ENCODE results near the gene NOD2. TPM values are rescaled to one million over a fixed set of nuclear protein-coding genes. Genes with fewer than 3 reads are reported as not detected.

Gene NOD2
- total RNA-seq, 1 donor from 2014 or later = 0.12 TPM

DNA sequence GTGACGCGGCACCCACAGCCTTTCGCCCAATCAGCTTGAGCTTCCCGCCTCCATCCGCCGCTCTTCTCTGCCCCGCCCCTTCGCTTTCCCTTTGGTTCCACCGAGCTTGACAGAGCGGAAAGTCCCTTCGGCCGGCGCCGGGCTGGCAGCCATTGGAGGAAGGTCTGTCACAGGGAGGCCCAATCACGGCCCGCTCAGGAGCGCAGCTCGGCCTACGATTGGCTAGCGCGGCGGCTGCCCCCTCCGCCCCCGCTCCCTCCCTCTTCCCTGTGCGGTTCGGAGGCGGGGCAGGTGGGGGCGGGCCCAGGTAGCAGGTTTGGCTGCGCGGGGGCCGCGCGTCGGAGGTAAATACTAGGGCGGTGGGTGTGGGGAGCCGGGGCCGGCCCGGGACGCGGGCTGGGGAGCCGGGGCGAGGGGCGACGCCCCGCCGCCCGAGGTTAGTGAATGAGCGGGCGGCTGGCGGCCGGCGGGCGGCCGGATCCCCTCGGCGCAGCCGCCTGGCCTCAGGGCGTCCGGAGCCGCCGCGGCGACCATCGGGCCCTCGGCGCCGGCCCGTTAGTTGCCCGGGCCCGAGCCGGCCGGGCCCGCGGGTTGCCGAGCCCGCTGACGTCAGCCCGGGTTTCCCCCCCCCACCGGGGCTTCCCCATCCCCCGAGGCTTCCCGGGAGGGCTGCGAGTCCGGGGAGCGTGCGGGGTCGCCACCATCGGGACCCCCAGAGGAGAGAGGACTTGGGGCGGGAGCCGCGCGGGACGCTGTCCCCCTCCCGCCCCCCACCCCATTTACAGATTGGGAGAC lies 48.6 kb downstream of the NOD2 start, which contains the start of gene CYLD:
CYLD (plus strand) TSS at position 306 of the 795 bp plus-strand sequence. CDS start 7,613 bp downstream, outside the sequence.
- peak within 1 kb of the TSS; percentile 83 for H3K4me3 ChIP-seq (ENCODE audit: low read depth, low read length)
- DNase-seq (ENCODE audit: low read depth) = peak; percentile 83
- TF ChIP-seq, protein P1, sequence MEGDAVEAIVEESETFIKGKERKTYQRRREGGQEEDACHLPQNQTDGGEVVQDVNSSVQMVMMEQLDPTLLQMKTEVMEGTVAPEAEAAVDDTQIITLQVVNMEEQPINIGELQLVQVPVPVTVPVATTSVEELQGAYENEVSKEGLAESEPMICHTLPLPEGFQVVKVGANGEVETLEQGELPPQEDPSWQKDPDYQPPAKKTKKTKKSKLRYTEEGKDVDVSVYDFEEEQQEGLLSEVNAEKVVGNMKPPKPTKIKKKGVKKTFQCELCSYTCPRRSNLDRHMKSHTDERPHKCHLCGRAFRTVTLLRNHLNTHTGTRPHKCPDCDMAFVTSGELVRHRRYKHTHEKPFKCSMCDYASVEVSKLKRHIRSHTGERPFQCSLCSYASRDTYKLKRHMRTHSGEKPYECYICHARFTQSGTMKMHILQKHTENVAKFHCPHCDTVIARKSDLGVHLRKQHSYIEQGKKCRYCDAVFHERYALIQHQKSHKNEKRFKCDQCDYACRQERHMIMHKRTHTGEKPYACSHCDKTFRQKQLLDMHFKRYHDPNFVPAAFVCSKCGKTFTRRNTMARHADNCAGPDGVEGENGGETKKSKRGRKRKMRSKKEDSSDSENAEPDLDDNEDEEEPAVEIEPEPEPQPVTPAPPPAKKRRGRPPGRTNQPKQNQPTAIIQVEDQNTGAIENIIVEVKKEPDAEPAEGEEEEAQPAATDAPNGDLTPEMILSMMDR (conservative IDR thresholded peaks at IDR 0.05; ENCODE audit: low read depth, low read length) = no peak

DNA sequence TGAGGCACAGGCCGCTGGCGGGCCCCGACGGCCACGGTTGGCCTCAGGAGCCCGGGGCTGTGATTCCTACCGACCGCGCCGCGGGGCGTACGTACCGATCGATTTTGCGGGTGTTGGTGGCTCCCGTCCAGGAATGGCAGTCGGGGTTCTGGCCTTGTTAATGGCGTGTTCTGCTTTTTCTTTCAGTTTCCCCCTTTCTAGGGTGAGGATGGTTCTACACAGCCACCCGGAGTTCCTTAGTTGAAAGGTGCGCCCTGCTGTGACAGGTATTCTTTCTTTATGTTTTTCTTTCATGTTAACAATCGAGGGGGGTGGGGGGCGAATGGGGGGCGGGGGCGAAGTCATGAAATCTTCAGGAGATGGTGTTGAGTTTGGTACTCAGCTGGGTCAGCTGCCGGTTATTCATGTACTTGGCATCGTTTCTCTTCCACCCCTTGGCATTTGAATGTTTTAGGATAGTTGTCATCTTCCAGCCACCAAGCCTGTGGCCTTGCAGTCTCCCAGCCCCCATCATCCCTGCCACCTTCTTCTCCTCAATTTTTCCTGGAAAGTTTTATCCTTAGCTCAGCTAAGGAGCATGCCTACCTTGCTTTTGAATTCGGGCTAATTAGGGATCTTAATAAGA lies 49.3 kb downstream of the NOD2 start:
- DNase-seq (ENCODE audit: low read depth) = no peak

DNA sequence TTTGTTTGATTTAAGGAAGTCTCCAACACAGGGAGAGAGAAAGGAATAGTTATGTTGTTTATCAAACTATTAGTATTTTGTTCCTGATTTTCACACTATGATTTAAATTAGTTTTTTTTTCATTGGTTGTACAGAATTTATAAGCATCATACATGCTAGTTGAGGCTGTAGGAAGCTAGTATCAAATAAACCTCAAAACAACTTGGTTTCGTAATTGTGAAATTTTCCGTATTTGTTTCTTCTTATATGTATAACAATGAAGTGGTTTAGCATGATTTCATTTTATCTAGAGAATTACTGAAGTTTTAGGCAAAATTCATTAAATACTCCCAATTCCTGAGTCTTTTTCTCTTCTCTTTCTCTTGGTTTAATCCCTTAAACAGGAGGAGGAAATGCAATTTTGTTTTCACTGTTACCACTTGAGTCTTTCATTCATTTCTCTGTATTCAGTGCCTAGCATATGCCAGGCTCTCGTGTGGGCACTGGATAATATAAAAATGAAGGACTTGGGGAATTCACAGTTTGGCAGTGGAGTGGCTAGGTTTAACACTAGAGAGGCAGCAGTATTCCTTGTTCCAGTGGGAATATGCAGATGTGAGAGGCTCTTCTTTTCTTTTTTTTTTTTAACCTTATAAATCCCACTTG lies 50.3 kb downstream of the NOD2 start:
- no peak overlapping the region for H3K4me3 ChIP-seq (ENCODE audit: low read depth, low read length)
- DNase-seq (ENCODE audit: low read depth) = no peak
- TF ChIP-seq, protein P1 (conservative IDR thresholded peaks at IDR 0.05; ENCODE audit: low read depth, low read length) = no peak

More for the DNA sequence above, 49.3 kb downstream of the NOD2 start:
- TF ChIP-seq, protein P1 (conservative IDR thresholded peaks at IDR 0.05; ENCODE audit: low read depth, low read length) = no peak
- peak overlapping the region; percentile 83 for H3K4me3 ChIP-seq (ENCODE audit: low read depth, low read length)

DNA sequence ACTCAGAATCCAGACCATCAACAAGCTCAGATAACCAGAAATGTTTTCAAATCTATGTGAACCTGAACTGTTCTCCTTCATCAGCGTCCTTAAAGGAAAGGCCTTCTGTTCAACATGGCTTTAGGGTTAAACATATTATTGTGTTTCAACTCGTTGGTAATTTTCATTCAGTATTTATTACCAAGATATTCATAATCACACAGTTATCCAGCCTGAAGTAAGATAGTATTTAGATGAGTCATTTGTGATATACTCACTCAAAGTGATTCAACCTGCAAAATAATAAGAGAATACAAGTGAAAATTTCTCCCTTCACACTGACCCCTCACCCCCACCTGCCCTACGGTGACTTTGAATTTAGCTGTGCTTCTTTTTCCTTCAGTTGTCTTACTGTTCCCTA lies 51.5 kb downstream of the NOD2 start:
- DNase-seq (ENCODE audit: low read depth) = no peak
- TF ChIP-seq, protein P1 (conservative IDR thresholded peaks at IDR 0.05; ENCODE audit: low read depth, low read length) = no peak

DNA sequence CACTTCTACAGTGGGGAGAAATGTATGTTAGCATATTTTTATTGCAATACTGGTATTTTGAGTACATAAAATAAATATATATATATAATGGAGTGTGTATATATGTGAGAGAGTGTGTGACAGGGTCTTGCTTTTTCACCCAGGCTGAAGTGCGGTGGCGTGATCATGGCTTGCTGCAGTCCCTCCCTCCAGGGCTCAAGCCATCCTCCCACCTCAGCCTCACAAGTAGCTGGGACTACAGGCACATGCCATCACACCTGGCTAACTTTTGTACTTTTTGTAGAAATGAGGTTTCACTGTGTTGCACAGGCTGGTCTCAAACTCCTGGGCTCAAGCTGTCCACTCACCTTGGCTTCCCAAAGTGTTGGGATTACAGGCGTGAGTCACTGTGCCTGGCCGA lies 52.5 kb downstream of the NOD2 start:
- H3K4me3 ChIP-seq (ENCODE audit: low read depth, low read length) = no peak overlapping the region
- DNase-seq (ENCODE audit: low read depth) = no peak
- TF ChIP-seq, protein P1 (conservative IDR thresholded peaks at IDR 0.05; ENCODE audit: low read depth, low read length) = no peak

More for the DNA sequence above, 51.5 kb downstream of the NOD2 start:
- no peak overlapping the region for H3K4me3 ChIP-seq (ENCODE audit: low read depth, low read length)

DNA sequence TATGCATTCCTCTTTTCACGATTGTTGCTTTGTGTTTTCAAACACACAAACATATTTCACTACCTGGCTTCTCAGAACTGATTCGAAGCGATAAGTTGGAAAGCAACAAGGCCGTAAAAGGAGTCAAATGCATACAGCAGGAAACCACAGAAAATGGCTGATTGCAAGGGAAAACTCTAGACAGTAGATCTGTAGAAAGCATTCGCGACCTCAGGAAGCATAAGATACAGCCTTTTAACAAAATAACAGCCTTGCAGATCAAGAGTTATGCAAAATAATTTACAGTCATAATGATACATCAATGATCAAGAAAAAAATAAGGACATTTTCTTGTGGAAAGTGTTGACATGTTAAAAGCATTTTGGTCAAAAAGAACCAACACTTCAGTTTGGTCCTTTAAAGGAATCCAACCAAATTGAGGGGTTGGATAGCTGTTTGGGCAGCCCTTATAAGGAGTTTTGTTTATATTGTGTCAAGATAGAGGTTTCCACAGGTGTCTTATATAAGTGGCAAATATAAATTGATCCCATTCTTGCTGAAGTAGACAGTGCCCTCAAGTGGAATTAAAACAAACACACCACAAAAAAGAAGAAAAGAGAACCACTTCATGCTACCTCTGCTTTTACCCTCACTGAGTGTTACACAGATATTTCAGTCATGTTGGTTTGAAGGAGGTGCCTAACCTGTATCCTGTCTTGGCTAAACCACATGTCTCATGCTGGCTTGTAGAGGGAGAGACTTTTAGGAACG lies 54.0 kb downstream of the NOD2 start:
- H3K4me3 ChIP-seq (ENCODE audit: low read depth, low read length) = no peak overlapping the region
- TF ChIP-seq, protein P1 (conservative IDR thresholded peaks at IDR 0.05; ENCODE audit: low read depth, low read length) = peak; percentile 46
- DNase-seq (ENCODE audit: low read depth) = no peak
